NCI-H1417 treated with DMSO at 0.1 percent for 48 hours (cell line): Measurements from ENCODE around the gene PUDP.

ENCODE experiments used
- DNase-seq: peaks from one replicate; lab custom pipeline; 2025; lab: John Stamatoyannopoulos, UW

Gene PUDP

GRCh38 chrX:7146703-7147412 lies 1.1 kb downstream of the PUDP start:
- DNase-seq = no peak

GRCh38 chrX:7146020-7146702 lies 1.8 kb downstream of the PUDP start:
- DNase-seq = no peak

GRCh38 chrX:7145454-7145853 lies 2.5 kb downstream of the PUDP start:
- no peak for DNase-seq

GRCh38 chrX:7143941-7144525 lies 3.9 kb downstream of the PUDP start:
- DNase-seq = no peak

- no peak for DNase-seq
Observed at GRCh38 chrX:7143076-7143475, 4.9 kb downstream of the PUDP start.

GRCh38 chrX:7139202-7140081 lies 8.5 kb downstream of the PUDP start:
- DNase-seq = no peak

GRCh38 chrX:7134981-7135380 lies 13.0 kb downstream of the PUDP start:
- DNase-seq = no peak

GRCh38 chrX:7133050-7133440 lies 14.9 kb downstream of the PUDP start:
- DNase-seq = no peak

GRCh38 chrX:7132335-7133049 lies 15.5 kb downstream of the PUDP start:
- DNase-seq = peak; percentile 31

- no peak for DNase-seq
Observed at GRCh38 chrX:7131621-7132020, 16.3 kb downstream of the PUDP start.

GRCh38 chrX:7127056-7127455 lies 20.9 kb downstream of the PUDP start:
- no peak for DNase-seq

GRCh38 chrX:7120878-7121219 lies 27.1 kb downstream of the PUDP start:
- no peak for DNase-seq

- peak; percentile 81 for DNase-seq
Observed at GRCh38 chrX:7119950-7120877, 27.7 kb downstream of the PUDP start.

GRCh38 chrX:7117587-7117986 lies 30.4 kb downstream of the PUDP start:
- no peak for DNase-seq

GRCh38 chrX:7116081-7116480 lies 31.9 kb downstream of the PUDP start:
- DNase-seq = no peak

GRCh38 chrX:7115557-7115956 lies 32.4 kb downstream of the PUDP start:
- no peak for DNase-seq

GRCh38 chrX:7112071-7112470 lies 35.9 kb downstream of the PUDP start:
- peak; percentile 87 for DNase-seq

- DNase-seq = no peak
Observed at GRCh38 chrX:7111518-7111917, 36.4 kb downstream of the PUDP start.

- no peak for DNase-seq
Observed at GRCh38 chrX:7110821-7111276, 37.1 kb downstream of the PUDP start.
